Measurements from ENCODE around the gene ABO.
"Not testable (repeated sequence)": the region's sequence is repeated elsewhere in the genome, so short reads cannot be mapped to it uniquely, and the experiment has no call there.

The ABO gene

GRCh38 chr9:133223159-133223756 lies 51.7 kb downstream of the ABO start:
- DNase-seq, result not testable (repeated sequence)

GRCh38 chr9:133221994-133222393 lies 53.0 kb downstream of the ABO start:
- not testable (repeated sequence) for DNase-seq

- no peak for DNase-seq
Measured at GRCh38 chr9:133221177-133221809, 53.7 kb downstream of the ABO start.

- DNase-seq, result not testable (repeated sequence)
Measured at GRCh38 chr9:133218049-133218975, 56.7 kb downstream of the ABO start.

- not testable (repeated sequence) for DNase-seq
Measured at GRCh38 chr9:133217333-133217988, 57.5 kb downstream of the ABO start.

- not testable (repeated sequence) for DNase-seq
Measured at GRCh38 chr9:133214276-133214675, 60.7 kb downstream of the ABO start.

GRCh38 chr9:133210609-133211008 lies 64.4 kb downstream of the ABO start:
- no peak for DNase-seq

- DNase-seq, result no peak
Measured at GRCh38 chr9:133210202-133210532, 64.8 kb downstream of the ABO start.

- not testable (repeated sequence) for DNase-seq
Measured at GRCh38 chr9:133209327-133210201, 65.4 kb downstream of the ABO start.

GRCh38 chr9:133208880-133209300 lies 66.1 kb downstream of the ABO start, which contains the start of gene OBP2B:
TSS of gene OBP2B (minus strand) at chr9:133209250. CDS start at chr9:133209199, 51 bp downstream.
- not testable (repeated sequence) for DNase-seq

GRCh38 chr9:133208171-133208879 lies 66.7 kb downstream of the ABO start:
- DNase-seq, result not testable (repeated sequence)

- DNase-seq, result no peak
Measured at GRCh38 chr9:133207540-133208170, 67.3 kb downstream of the ABO start.

GRCh38 chr9:133207021-133207531 lies 67.9 kb downstream of the ABO start:
- no peak for DNase-seq

- no peak for DNase-seq
Measured at GRCh38 chr9:133205996-133206931, 68.7 kb downstream of the ABO start.

GRCh38 chr9:133205481-133205887 lies 69.5 kb downstream of the ABO start:
- DNase-seq, result not testable (repeated sequence)

Measured in CD4-positive, alpha-beta T cell treated with Interleukin-17A for 1 hour (primary cell).